Hepatocyte (in vitro differentiated cells): ENCODE measurements around the gene KCTD19. TPM values are rescaled to one million over a fixed set of nuclear protein-coding genes. Genes with fewer than 3 reads are reported as not detected.

Source experiments
- DNase-seq: peaks from one replicate; pipeline ENCODE4 v3.0.0-alpha.2; 2016; ENCODE audit warnings: low spot score
- H2AFZ ChIP-seq: fragments of 200-600 bp; sonication (generic); 2 replicates; pipeline ENCODE4 v1.6.0; 2016; ENCODE audit warnings: antibody characterized with exemption, mild to moderate bottlenecking
- H3K27ac ChIP-seq: fragments of 200-600 bp; sonication (generic); 2 replicates; pipeline ENCODE4 v1.5.1; 2016; ENCODE audit warnings: mild to moderate bottlenecking
- H3K27me3 ChIP-seq: fragments of 200-600 bp; sonication (generic); 2 replicates; pipeline ENCODE4 v1.6.1; 2016
- H3K36me3 ChIP-seq: fragments of 200-600 bp; sonication (generic); replicated peaks from 2 replicates; pipeline ENCODE4 v1.5.1; 2016; ENCODE audit warnings: low read depth; ENCODE audit not compliant: insufficient read depth
- H3K4me1 ChIP-seq: fragments of 200-600 bp; sonication (generic); 2 replicates; pipeline ENCODE4 v1.5.1; 2016; ENCODE audit warnings: mild to moderate bottlenecking, moderate library complexity; ENCODE audit not compliant: insufficient read depth
- H3K4me2 ChIP-seq: fragments of 200-600 bp; sonication (generic); 2 replicates; pipeline ENCODE4 v1.6.0; 2016
- H3K4me3 ChIP-seq: fragments of 200-600 bp; sonication (generic); 2 replicates; pipeline ENCODE4 v1.5.1; 2016; ENCODE audit warnings: mild to moderate bottlenecking
- H3K79me2 ChIP-seq: fragments of 200-600 bp; sonication (generic); 2 replicates; pipeline ENCODE4 v1.6.0; 2017; ENCODE audit warnings: mild to moderate bottlenecking
- H3K9me2 ChIP-seq: fragments of 200-600 bp; sonication (generic); replicated peaks from 2 replicates; pipeline ENCODE4 v1.6.0; 2017; ENCODE audit warnings: mild to moderate bottlenecking; ENCODE audit not compliant: insufficient read depth
- H3K9me3 ChIP-seq: fragments of 200-600 bp; sonication (generic); 2 replicates; pipeline ENCODE4 v1.5.1; 2016; ENCODE audit warnings: low read depth, mild to moderate bottlenecking
- H4K20me1 ChIP-seq: fragments of 200-600 bp; sonication (generic); 2 replicates; pipeline ENCODE4 v1.6.0; 2016; ENCODE audit warnings: mild to moderate bottlenecking; ENCODE audit not compliant: insufficient read depth, poor library complexity, severe bottlenecking
- EZH2 ChIP-seq: fragments of 200-600 bp; sonication (generic); IDR thresholded peaks from 2 replicates; pipeline ENCODE4 v1.6.1; 2016; ENCODE audit warnings: antibody characterized with exemption, mild to moderate bottlenecking, borderline replicate concordance
- EZH2phosphoT487 ChIP-seq: fragments of 200-600 bp; sonication (generic); IDR thresholded peaks from one replicate; pipeline ENCODE4 v1.6.1; 2018; ENCODE audit warnings: antibody characterized with exemption, mild to moderate bottlenecking, low read depth, moderate library complexity; ENCODE audit not compliant: unreplicated experiment, severe bottlenecking
- WGBS: methylation state at CpG from one replicate; pipeline ENCODE4 v1.1.6; 2016; ENCODE audit warnings: low lambda C conversion rate; ENCODE audit errors: missing lambda C conversion rate; 5-methylcytosine and 5-hydroxymethylcytosine counted together
- polyA plus RNA-seq: library from polyadenylated mRNA; unstranded; fragments of >200 nt; fragmentation: Nextera tagmentation; extraction: Ambion mirVana; gene quantifications from 2 replicates; pipeline ENCODE4 v1.2.1, GENCODE V29; 2016
- total RNA-seq: library from RNA; depleted of rRNA; stranded (reverse); fragments of >200 nt; gene quantifications from 2 replicates; pipeline ENCODE4 v1.2.3, GENCODE V29; 2014
- TF ChIP-seq, protein P1 (sequence below): fragments of 200-600 bp; sonication (generic); IDR thresholded peaks from 2 replicates; pipeline ENCODE4 v1.5.1; 2016; ENCODE audit warnings: antibody characterized with exemption, mild to moderate bottlenecking; ENCODE audit not compliant: poor library complexity

KCTD19 gene
- total and polyA plus RNA-seq, 2 experiments from 2014 or later, result not detected

DNA sequence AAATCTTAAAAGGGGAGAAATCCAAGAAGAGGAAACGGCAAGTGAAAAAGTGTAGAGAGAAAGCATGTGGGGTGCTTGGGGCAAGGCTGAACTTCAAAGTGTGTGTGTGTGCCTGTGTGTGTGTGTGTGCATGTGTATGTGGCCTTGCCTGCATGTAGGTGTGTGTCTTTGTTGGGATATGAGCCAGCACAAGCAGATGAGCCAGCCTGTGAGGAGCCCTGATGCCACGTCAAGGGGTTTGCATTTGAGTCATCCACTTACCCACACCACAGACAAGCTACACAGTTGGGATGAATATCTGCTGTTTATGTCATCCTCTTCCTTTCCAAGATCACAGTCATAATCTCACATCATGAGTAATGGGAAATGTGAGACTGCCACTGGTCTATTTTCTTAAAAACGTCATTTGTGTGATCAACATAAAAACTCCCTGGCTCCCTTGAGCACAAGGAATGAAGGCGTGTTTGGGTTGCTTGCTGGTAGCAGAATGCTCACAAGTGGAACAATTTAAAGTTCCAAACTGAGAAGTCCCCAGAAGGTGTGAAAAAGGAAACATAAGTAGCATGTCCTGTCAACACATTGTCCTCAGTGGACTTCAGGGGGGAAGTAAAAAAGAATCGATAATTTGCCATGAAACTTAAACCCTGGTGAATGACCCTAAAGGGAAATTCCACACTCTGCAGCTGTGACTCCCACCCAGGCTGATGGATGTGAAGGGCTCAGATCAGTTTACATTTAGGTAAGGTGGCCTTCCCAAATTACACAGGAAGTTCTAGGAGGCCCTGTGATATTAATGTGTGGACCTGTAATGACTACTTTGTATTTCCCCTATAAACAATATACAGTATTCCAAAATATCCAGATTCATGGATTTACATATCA, 14.7 kb downstream of the KCTD19 start:
- H3K4me3 ChIP-seq, result no peak overlapping the region
- no peaks in the 10 kb centered on the region for H4K20me1 ChIP-seq
- peak; percentile 74 for DNase-seq
- no peak overlapping the region for H3K4me2 ChIP-seq
- no peaks in the 10 kb centered on the region for H3K36me3 ChIP-seq
- TF ChIP-seq EZH2 (no peak), EZH2phosphoT487 (no peak)
- TF ChIP-seq, protein P1, sequence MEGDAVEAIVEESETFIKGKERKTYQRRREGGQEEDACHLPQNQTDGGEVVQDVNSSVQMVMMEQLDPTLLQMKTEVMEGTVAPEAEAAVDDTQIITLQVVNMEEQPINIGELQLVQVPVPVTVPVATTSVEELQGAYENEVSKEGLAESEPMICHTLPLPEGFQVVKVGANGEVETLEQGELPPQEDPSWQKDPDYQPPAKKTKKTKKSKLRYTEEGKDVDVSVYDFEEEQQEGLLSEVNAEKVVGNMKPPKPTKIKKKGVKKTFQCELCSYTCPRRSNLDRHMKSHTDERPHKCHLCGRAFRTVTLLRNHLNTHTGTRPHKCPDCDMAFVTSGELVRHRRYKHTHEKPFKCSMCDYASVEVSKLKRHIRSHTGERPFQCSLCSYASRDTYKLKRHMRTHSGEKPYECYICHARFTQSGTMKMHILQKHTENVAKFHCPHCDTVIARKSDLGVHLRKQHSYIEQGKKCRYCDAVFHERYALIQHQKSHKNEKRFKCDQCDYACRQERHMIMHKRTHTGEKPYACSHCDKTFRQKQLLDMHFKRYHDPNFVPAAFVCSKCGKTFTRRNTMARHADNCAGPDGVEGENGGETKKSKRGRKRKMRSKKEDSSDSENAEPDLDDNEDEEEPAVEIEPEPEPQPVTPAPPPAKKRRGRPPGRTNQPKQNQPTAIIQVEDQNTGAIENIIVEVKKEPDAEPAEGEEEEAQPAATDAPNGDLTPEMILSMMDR, result no peak
- no peaks in the 10 kb centered on the region for H3K27me3 ChIP-seq
- H3K9me3 ChIP-seq, result no peaks in the 10 kb centered on the region
- 47% methylated on average over 5 of the region's 5 CpGs for WGBS
- peak overlapping the region; percentile 83 for H3K27ac ChIP-seq
- H3K4me1 ChIP-seq, result peaks cover 12% of the 10 kb centered on the region
- no peaks in the 10 kb centered on the region for H3K79me2 ChIP-seq
- no peaks in the 10 kb centered on the region for H3K9me2 ChIP-seq
- H2AFZ ChIP-seq, result no peak overlapping the region

DNA sequence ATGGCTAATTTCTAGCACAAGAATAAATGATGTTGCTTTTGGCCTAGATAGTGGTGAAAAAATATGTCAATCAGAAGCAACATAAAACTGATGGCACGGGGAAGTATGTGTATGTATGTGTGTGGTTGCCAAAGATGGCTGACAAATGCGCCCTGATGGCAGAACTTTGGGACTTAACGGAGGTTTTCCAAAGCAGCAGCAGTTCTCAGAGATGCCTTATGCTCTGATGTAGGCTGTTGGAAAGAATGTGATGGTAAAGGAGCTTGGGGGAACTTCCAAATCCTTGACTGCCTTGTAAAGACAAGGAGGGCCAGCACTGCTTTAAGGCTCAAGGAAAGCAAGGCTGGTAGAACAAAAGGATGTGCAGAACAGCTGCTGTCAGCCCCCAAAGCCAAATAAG, 16.0 kb downstream of the KCTD19 start:
- no peak for DNase-seq
- Histone ChIP-seq H4K20me1 (no peaks in the 10 kb centered on the region), H3K79me2 (no peaks in the 10 kb centered on the region), H3K4me3 (no peak overlapping the region), H3K27me3 (no peaks in the 10 kb centered on the region), H3K4me2 (no peak overlapping the region), H3K9me2 (no peaks in the 10 kb centered on the region), H3K36me3 (no peaks in the 10 kb centered on the region), H3K9me3 (no peaks in the 10 kb centered on the region), H2AFZ (no peak overlapping the region), H3K4me1 (peaks cover 12% of the 10 kb centered on the region), H3K27ac (no peak overlapping the region)
- TF ChIP-seq EZH2phosphoT487, result no peak
- TF ChIP-seq, protein P1, result no peak
- no peak for TF ChIP-seq EZH2
- 94% methylated on average over 3 of the region's 3 CpGs for WGBS

GRCh38 chr16:67305216-67306071, 21.1 kb downstream of the KCTD19 start:
- no peak for TF ChIP-seq EZH2phosphoT487
- TF ChIP-seq, protein P1, result no peak
- TF ChIP-seq EZH2, result no peak
- H3K9me3 ChIP-seq, result no peaks in the 10 kb centered on the region
- no peaks in the 10 kb centered on the region for H3K27me3 ChIP-seq
- 86% methylated on average over 13 of the region's 13 CpGs for WGBS
- no peaks in the 10 kb centered on the region for H3K79me2 ChIP-seq
- no peaks in the 10 kb centered on the region for H3K4me1 ChIP-seq
- H3K9me2 ChIP-seq, result no peaks in the 10 kb centered on the region
- no peaks in the 10 kb centered on the region for H3K36me3 ChIP-seq
- no peak overlapping the region for H3K4me3 ChIP-seq
- H3K27ac ChIP-seq, result no peak overlapping the region
- H3K4me2 ChIP-seq, result no peak overlapping the region
- no peaks in the 10 kb centered on the region for H4K20me1 ChIP-seq
- no peak overlapping the region for H2AFZ ChIP-seq
- no peak for DNase-seq
